AG09309 (cell line): ENCODE data around the gene SFMBT2.

ENCODE experiments used
- DNase-seq: peaks from one replicate; pipeline ENCODE4 v3.0.0-alpha.2; 2010; ENCODE audit warnings: low read depth
- H3K4me3 ChIP-seq: 2 replicates; pipeline ENCODE4 v1.5.1; 2011; ENCODE audit warnings: mild to moderate bottlenecking, low read depth, low read length, moderate library complexity; ENCODE audit not compliant: control insufficient read depth
- CTCF ChIP-seq: IDR thresholded peaks from 2 replicates; pipeline ENCODE4 v1.5.1; 2011; ENCODE audit warnings: mild to moderate bottlenecking, low read depth, low read length, inconsistent platforms; ENCODE audit not compliant: insufficient read depth, control insufficient read depth; ENCODE audit errors: missing control alignments

The SFMBT2 gene

GRCh38 chr10:7269988-7270387 lies 140.8 kb downstream of the SFMBT2 start:
- TF ChIP-seq CTCF = no peak
- no peak overlapping the region for H3K4me3 ChIP-seq
- no peak for DNase-seq

DNA sequence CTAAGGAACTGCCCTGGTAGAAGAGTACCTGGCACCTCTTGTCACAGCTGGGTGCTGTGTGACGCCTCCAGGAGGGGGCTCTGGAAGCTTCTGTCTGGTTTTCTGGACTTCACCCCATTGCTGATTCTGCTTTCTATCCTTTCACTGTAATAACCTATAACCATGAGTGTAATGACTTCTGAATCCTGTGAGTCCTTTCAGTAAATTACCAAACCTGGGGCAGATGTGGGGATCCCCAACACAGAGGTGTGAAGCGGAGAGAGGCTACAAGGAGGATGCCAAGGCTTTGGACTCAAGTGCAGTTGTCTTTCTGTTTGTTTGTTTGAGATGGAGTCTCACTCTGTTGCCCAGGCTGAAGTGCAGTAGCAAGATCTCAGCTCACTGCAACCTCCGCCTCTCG lies 143.7 kb downstream of the SFMBT2 start:
- H3K4me3 ChIP-seq = no peak overlapping the region
- TF ChIP-seq CTCF = no peak
- no peak for DNase-seq

- TF ChIP-seq CTCF = no peak
- no peak overlapping the region for H3K4me3 ChIP-seq
- DNase-seq = no peak
Observed at GRCh38 chr10:7265396-7266123, 145.3 kb downstream of the SFMBT2 start.

GRCh38 chr10:7264313-7264756 lies 146.5 kb downstream of the SFMBT2 start:
- no peak overlapping the region for H3K4me3 ChIP-seq
- DNase-seq = no peak
- no peak for TF ChIP-seq CTCF

- DNase-seq = no peak
- TF ChIP-seq CTCF = no peak
- H3K4me3 ChIP-seq = no peak overlapping the region
Observed at GRCh38 chr10:7263616-7264015, 147.2 kb downstream of the SFMBT2 start.

DNA sequence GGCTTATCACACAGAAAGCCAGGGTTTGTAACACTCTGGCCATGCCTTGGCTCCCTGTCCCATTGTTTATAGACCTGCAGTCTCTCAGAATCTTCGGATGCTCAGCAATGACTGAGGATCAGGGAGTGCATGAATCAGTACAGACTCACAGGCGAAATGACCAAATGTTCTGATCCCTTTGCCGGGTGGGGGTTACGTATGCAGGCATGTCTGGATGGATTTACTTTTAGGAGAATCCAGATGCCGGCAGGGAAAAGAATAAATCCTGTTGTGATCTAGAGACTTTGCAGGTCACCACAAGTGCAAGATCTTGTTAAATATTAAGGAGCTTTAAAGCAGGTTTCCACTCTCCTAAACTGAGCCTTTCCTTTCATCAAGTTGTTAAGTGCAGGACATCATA lies 149.5 kb downstream of the SFMBT2 start:
- DNase-seq = peak; percentile 2
- TF ChIP-seq CTCF = no peak
- H3K4me3 ChIP-seq = no peak overlapping the region
